Uterus (tissue), 4 donors: ENCODE data around the gene PWWP2B. TPM values are rescaled to one million over a fixed set of nuclear protein-coding genes. Genes with fewer than 3 reads are reported as not detected.
A peak's percentile ranks its signal among the peaks of the same experiment; 100 is the strongest.
"Not testable (repeated sequence)": the region's sequence is repeated elsewhere in the genome, so short reads cannot be mapped to it uniquely, and the experiment has no call there.

Source experiments
- DNase-seq, 2 donors: peaks; one replicate each; pipeline ENCODE4 v3.0.0-alpha.2; 2019 to 2020
- H3K27ac ChIP-seq, 2 donors: fragments of 200-600 bp; sonication (generic); 1 replicate in 1 of 2; 2 replicates in 1 of 2; pipeline ENCODE4 v1.5.1; 2016 to 2018
- H3K27me3 ChIP-seq, 2 donors: fragments of 200-600 bp; sonication (generic); one replicate each; pipeline ENCODE4 v1.5.1; 2018 to 2019; ENCODE audit warnings: control low read depth in 1 of 2
- H3K36me3 ChIP-seq, 2 donors: fragments of 200-600 bp; sonication (generic); one replicate each; pipeline ENCODE4 v1.5.1; 2019; ENCODE audit warnings: control low read depth in 1 of 2
- H3K4me1 ChIP-seq, 2 donors: fragments of 200-600 bp; sonication (generic); one replicate each; pipeline ENCODE4 v1.5.1; 2018 to 2019; ENCODE audit warnings: control low read depth in 1 of 2
- H3K4me3 ChIP-seq, 2 donors: fragments of 200-600 bp; sonication (generic); 1 replicate in 1 of 2; 2 replicates in 1 of 2; pipeline ENCODE4 v1.5.1; 2018 to 2019; ENCODE audit warnings: mild to moderate bottlenecking in 1 of 2
- H3K9me3 ChIP-seq, 2 donors: fragments of 200-600 bp; sonication (generic); one replicate each; pipeline ENCODE4 v1.5.1; 2019; ENCODE audit warnings: control low read depth in 1 of 2
- POLR2A ChIP-seq, 2 donors: fragments of 450-650 bp; IDR thresholded peaks; one replicate each; pipeline ENCODE4 v1.6.1; 2016; ENCODE audit warnings: antibody characterized with exemption in 2 of 2, mild to moderate bottlenecking in 1 of 2, moderate library complexity in 1 of 2
- intact Hi-C: fragments of 100-400 bp; cut with DNase I; formaldehyde crosslinking; loops from one replicate; pipeline ENCODE4 v1.15.1; 2023; ENCODE audit warnings: low total_unique reads
- total RNA-seq, 4 donors: library from RNA; depleted of rRNA in 3 of 4; stranded (reverse); fragments of >200 nt in 3 of 4; gene quantifications; one replicate each; pipeline versions ENCODE4 v1.1.0 to v1.2.4, GENCODE V29; 2014 to 2023
- TF ChIP-seq, protein P1 (sequence below), 4 experiments: fragments of 200-600 bp in 2 of 4; fragments of 450-650 bp in 2 of 4; sonication (generic) in 2 of 4; IDR thresholded peaks; one replicate each; pipeline ENCODE4 v1.5.1; 2016 to 2019; ENCODE audit warnings: antibody characterized with exemption in 4 of 4, mild to moderate bottlenecking in 2 of 4, moderate library complexity in 1 of 4
- donor health status: DM: yes; HTN: yes; CAD: no.

PWWP2B gene
- total RNA-seq, 4 donors from 2014 or later, result 0.29 to 27.6 (median 8.3) TPM

DNA sequence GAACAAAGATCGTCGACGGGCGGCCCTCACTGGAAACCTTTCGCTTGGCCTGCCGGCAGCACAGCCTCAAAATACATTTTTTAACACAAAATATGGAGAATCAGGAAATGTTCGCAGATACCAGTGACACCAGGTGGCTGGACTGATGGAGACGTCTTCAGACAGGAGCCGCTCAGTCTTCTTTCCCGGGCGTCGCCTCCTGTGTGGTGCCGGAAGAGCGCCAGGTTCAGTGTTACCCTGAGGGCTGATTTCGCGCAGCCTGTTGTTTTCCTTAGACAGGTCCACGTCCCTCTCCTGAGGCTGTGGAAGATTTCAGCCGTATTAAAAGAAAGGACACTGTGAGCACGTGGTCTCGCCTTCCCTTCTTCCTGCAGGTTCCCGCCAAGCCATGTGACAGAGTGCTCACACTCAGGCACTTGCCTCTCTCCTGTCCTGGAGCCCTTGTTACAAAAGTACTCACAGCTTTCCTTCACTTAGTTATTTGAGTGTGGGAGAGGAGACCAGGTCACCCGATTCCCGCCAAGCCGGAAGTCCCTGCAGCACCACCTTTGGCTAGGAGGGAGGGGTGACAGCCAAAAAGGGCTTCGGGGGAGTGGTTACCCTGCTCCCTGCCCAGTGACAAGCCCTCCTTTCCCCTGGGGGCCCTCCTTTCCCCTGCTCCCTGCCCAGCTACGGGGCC lies 21.7 kb upstream of the PWWP2B start:
- H3K9me3 ChIP-seq, result no peaks in the 10 kb centered on the region
- H3K27me3 ChIP-seq, result no peaks in the 10 kb centered on the region
- TF ChIP-seq, protein P1, sequence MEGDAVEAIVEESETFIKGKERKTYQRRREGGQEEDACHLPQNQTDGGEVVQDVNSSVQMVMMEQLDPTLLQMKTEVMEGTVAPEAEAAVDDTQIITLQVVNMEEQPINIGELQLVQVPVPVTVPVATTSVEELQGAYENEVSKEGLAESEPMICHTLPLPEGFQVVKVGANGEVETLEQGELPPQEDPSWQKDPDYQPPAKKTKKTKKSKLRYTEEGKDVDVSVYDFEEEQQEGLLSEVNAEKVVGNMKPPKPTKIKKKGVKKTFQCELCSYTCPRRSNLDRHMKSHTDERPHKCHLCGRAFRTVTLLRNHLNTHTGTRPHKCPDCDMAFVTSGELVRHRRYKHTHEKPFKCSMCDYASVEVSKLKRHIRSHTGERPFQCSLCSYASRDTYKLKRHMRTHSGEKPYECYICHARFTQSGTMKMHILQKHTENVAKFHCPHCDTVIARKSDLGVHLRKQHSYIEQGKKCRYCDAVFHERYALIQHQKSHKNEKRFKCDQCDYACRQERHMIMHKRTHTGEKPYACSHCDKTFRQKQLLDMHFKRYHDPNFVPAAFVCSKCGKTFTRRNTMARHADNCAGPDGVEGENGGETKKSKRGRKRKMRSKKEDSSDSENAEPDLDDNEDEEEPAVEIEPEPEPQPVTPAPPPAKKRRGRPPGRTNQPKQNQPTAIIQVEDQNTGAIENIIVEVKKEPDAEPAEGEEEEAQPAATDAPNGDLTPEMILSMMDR (IDR thresholded peaks at IDR 0.05), result no peak
- no peak for TF ChIP-seq POLR2A (IDR thresholded peaks at IDR 0.05)
- no peak overlapping the region for H3K27ac ChIP-seq
- intact Hi-C loops, result no loop called here
- no peaks in the 10 kb centered on the region for H3K4me1 ChIP-seq
- no peak overlapping the region for H3K4me3 ChIP-seq
- peak in 1 of 2 donors; percentile 8 for DNase-seq
- H3K36me3 ChIP-seq, result no peaks in the 10 kb centered on the region

DNA sequence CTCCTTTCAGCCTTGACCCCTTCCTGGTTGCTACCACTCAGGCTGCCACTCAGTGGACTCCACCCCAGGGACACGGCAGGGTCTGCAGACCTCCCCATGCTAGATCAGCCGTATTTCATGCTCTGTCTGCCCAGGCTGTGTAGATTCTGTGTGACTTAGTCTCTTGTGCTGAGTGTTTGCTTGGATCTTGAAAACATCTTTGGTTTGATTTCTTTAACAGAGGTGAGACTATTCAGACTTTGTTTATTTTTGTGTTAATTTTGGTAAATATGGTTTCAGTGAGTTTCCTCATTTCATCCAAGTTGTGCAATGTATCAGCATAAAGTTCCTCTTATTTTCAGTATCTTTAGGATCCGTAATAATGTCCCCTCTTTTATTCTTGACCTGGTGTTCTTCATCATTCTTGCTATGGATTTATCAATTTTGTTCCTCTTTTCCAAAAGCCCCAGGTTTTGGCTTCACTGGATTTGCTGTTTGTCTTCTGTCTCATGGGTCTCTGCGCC lies 21.2 kb upstream of the PWWP2B start:
- Histone ChIP-seq H3K27ac (no peak overlapping the region), H3K4me1 (no peaks in the 10 kb centered on the region), H3K27me3 (no peaks in the 10 kb centered on the region), H3K9me3 (no peaks in the 10 kb centered on the region), H3K36me3 (no peaks in the 10 kb centered on the region), H3K4me3 (no peak overlapping the region)
- TF ChIP-seq POLR2A (IDR thresholded peaks at IDR 0.05), result no peak
- TF ChIP-seq, protein P1 (IDR thresholded peaks at IDR 0.05), result no peak
- intact Hi-C loops, result no loop called here
- DNase-seq, result no peak

DNA sequence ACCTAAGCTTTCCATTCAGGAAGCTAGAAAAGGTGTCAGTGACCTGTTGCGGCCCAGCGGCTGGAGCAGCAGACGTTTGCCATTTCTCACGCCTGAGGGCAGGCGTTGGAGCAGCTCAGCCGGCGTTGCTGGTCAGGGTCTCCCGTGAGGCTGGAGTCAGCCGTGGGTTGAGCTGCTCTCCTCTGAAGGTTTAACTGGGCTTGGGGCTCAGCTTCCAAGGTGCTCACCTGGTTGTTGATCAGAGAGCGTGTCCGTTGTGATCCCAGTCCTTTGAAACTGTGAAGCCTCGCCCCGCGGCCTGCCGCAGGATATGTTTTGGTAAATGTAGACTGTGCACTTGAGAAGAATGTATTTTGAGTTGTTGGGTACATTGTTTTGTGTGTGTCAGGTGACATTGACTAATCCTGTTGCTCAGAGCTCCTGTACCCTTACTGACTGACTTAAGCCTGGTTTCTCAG lies 20.6 kb upstream of the PWWP2B start:
- intact Hi-C loops, result no loop called here
- TF ChIP-seq POLR2A (IDR thresholded peaks at IDR 0.05), result no peak
- TF ChIP-seq, protein P1 (IDR thresholded peaks at IDR 0.05), result no peak
- Histone ChIP-seq H3K4me1 (no peaks in the 10 kb centered on the region), H3K9me3 (no peaks in the 10 kb centered on the region), H3K27me3 (no peaks in the 10 kb centered on the region), H3K27ac (no peak overlapping the region), H3K36me3 (no peaks in the 10 kb centered on the region), H3K4me3 (no peak overlapping the region)
- no peak for DNase-seq

DNA sequence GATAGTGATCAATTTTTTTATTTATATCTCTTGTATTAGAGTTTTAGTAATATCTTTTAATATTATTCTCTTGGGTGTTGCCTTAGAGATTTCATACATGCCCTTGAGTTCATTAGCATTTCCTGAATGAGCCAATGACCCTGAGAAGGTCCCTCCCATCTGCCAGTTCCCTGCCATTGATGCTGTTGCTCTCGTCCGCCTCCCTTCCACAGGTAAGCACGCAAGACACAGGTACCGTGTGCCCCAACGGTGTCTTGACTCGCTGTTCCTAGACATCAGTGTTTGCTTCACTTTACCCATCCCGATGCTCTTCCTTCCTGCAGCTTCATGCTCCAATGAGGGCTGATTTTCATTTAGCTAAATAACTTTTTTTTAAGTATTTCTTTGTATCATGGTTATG lies 19.7 kb upstream of the PWWP2B start:
- Histone ChIP-seq H3K27me3 (no peaks in the 10 kb centered on the region), H3K9me3 (no peaks in the 10 kb centered on the region), H3K27ac (no peak overlapping the region), H3K4me1 (no peaks in the 10 kb centered on the region), H3K36me3 (no peaks in the 10 kb centered on the region), H3K4me3 (no peak overlapping the region)
- no peak for DNase-seq
- no peak for TF ChIP-seq POLR2A (IDR thresholded peaks at IDR 0.05)
- TF ChIP-seq, protein P1 (IDR thresholded peaks at IDR 0.05), result no peak
- intact Hi-C loops, result no loop called here

DNA sequence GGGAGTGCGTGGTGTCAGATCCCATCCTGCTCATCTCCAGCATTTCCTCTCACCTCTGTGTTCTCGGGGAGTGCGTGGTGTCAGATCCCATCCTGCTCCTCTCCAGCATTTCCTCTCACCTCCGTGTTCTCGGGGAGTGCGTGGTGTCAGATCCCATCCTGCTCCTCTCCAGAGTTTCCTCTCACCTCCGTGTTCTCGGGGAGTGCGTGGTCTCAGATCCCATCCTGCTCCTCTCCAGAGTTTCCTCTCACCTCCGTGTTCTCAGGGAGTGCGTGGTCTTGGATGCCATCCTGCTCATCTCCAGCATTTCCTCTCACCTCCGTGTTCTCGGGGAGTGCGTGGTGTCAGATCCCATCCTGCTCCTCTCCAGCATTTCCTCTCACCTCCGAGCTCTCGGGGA lies 18.0 kb upstream of the PWWP2B start:
- DNase-seq, H3K4me3 ChIP-seq, intact Hi-C loops, H3K9me3 ChIP-seq, H3K27me3 ChIP-seq, H3K4me1 ChIP-seq, H3K27ac ChIP-seq, H3K36me3 ChIP-seq: not testable (repeated sequence)

DNA sequence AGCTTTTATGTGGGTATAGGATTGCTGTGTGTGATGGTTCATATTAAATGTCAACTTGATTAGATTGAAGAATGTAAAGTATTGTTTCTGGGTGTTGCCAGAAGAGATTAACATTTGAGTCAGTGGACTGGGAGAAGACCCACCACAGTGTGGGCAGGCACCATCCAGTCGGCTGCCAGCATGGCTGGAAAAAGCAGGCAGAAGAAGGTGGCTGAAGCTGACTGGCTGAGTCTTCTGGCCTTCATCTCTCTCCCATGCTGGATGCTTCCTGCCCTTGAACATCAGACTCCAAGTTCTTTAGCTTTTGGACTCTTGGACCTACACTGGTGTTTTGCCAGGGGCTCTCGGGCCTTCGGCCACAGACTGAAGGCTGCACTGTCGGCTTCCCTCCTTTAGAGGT lies 16.0 kb upstream of the PWWP2B start:
- not testable (repeated sequence) for H3K9me3 ChIP-seq, H3K4me3 ChIP-seq, DNase-seq, H3K4me1 ChIP-seq, H3K36me3 ChIP-seq, H3K27me3 ChIP-seq, H3K27ac ChIP-seq
- intact Hi-C loops, result loop anchor here (10.0 kb wide), 1 partner anchor 264 kb away; no protein-coding TSS in a partner anchor
